ENCODE data around the gene ECD.

Gene ECD

DNA sequence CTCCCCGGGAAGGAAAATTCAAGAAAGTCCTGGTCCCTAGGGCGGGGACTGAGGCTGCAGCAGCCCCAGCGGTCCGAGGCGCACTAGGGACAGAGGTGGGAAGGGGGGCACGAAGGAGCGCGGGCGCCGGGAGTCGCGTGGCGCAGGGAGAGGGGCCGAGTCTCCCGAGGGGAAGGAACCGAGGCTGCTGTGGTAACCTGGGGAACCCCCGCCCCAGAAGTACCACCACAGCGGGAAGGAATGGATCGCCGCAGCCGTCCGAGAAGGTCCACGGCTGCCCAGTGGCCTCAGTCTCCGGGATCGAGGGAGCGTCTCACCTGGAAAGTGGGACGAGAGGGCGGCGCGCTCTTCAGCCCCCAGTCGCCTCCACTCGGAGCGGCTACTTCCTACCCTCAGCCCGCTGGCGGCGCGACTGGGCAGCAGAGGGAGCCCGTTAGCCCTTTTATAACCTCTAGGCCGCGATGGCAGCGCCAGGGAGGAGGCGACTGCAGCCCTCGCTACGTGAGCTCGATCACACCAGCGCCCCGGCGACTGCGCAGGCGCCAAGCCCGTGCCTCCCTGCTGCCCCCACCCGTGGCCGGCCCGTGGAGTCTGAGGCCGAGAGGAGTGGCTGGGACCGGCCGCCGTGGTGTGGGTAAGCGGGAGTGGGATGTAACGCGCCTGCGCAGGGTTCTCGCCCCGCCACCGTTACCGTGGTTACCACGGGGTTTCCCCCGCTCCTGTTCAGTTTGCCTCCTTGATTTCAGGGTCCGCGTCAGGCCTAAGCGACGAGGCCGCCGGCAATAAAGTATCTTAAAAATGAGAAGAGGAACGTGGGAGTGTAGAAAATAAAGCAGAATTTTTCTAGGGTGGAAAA is 71.1 kb downstream of the ECD start, which contains the start of gene P4HA1:
Gene P4HA1, minus strand, starts transcription at position 418 of the 856 bp plus-strand sequence. CDS start 21,983 bp downstream, outside the sequence.
- DNase-seq: peak; percentile 97

DNA sequence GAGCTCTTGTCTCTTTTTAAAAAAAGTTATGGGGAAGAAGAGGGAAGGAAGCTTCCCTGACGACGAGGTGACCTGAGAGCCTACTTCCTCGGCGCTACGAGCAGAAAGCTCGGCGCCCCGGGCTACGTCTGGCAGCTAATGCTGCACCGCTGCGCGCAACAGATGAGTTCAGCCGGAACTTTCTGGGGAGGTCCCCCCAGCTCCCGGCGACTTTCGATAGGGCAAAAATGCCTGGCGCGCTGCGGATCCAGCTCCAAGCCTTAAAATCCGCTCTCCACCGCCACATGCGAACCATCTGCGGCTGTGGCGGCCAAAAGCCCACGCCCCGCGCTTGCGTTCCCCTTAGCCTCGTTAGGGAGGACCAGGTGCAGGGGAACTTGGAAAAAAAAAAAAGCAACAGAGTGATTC is 71.8 kb downstream of the ECD start:
- no peak for DNase-seq

DNA sequence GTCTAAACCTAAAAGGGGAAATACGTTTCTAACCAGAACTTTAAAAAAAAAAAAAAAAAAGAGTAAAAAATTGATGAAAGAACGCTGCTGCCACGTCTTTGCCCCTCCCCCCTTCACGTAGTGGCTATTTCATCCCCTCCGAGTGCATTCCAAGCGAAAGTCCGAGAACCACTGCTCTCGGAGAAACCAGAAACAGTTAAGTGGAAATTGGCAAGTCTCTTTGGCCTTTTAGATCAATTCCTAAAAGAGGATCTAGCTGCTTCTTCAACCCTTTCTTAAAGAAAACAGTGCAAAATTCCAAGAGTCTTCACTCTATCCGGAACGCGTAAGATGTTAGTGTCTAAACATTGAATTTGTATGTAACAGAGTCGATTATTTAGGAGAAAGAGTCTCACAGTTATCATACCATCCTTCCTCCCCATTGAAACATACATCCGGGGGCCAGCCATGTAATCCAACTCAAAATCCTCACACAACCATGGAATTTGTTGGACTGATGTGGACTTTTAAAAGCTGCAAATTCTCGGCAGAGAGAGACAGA is 72.3 kb downstream of the ECD start:
- no peak for DNase-seq

DNA sequence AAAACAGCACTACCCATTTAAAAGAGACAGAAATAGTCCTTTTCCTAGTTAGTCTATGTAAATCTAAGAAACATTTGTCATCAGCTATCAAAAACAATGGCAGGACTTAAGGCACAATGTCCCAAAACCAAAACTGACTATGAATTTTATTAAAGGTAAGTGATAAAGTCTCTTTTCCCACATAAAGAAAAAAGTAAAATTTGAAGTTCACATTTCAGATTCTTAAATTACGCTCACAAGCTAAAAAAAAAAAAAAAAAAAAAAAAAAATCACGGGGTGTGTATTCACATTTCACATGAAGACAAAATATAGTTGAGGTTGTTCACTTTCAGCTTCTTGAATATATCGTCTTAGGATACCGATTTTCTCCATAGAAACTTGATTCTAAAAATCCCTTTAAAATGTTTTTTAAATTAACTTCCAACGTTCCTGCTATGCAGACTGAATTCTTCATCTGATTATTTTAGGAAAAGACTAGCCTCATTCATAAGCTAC is 72.8 kb downstream of the ECD start:
- no peak for DNase-seq

DNA sequence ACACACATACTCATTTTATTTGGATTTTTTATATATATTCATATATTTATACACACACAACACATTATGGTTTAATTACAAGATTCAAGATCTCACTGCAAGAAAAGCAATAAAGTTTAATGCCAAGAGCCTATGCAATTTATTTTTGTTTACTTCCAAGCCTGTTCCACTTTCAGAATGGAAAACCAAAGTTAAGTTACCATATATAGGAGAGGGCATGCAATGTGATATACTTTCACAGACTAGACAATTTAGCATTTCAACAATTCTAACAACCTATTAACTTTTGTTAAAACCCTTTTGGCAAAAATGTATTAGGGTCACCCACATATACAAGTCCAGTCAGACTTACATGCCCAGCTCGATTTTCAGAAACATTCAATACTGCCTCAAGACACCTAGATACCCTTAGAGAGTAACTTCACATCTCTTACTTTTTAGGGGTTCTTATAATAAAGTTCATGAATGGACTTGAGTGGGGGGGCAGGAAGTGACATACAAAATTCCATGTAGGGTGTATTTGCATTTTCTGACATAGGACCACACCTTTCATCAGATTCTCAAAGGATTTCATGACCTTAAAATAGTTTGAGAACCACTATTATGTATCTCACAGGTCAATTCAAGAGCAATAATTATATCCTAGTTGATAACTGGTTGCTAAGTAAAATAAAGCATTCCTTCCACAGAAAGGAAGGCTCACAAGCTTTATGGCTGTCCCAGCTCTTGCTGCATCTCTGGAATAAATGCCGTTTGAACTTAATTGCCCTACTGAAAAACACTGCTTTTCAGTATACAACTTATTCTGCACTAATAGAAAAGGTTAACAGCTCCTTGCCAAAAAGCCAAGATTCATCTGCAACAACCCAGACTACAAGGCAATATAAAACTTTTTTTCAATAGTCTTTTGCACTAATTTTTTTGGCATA is 73.6 kb downstream of the ECD start:
- no peak for DNase-seq

DNA sequence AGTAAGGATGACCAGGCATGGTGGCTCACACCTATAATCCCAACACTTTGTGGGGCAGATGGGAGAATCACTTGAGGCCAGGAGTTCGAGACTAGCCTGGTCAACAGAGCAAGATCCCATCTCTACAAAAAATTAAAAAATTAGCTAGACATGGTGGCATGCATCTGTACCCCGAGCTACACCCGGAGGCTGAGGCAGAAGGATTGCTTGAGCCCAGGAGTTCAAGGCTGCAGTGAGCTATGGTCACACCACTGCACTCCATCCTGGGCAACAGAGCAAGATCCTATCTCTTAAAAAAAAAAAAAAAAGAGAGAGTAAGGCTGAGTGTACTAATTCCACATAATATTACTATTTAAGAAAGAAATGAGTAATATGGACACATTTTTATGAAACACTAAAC is 75.0 kb downstream of the ECD start:
- DNase-seq: no peak

DNA sequence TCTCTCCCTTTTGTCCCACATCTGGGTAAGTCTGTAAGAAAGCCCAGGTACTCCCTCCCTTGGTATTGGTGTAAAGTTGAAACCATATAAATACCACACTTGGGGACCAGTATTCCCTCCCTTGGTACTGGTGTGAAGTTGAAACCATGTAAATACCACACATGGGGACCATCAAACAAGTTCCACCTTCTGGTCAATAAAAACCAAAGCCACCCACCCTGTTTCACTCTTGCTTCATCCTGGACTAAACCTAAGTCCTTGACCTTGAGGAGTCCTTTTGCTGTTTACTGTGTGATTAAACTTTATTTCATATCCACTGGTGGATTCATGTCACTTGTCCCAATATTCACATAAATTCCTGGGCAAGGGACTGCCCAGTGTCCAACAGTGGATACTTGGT is 79.5 kb downstream of the ECD start:
- DNase-seq: no peak

DNA sequence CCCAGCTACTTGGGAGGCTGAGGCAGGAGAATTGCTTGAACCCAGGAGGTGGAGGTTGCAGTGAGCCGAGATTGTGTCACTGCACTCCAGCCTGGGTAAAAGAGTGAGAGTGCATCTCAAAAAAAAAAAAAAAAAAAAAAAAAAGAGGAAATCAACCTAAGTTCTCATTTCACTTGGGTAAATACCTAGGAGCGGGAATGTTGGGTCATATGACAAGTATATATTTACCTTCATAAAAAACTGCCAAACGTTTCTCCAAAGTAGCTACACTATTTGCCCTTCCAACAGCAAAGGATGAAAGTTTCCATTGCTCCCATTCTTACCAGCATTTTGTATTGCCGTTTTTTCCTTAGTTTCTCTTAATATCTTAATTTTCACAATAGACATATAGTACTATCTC is 81.0 kb downstream of the ECD start:
- DNase-seq: no peak

DNA sequence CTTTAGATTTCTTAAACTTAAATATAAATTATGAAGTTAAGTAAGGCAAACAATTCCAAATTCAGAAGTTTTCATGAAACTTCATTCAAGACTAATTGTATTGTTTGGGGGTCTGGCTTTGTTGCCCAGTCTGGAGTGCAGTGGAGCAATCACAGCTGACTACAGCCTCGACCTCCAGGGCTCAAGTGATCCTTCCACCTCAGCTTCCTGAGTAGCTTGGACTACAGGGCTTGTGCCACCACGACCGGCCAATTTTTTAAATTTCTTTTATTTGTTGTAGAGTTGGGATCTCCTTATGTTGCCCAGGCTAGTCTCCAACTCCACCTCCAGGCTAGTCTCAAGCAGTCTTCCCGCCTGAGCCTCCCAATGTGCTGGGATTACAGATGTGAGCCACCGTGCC is 83.6 kb downstream of the ECD start:
- DNase-seq: no peak
